Effector CD4-positive, alpha-beta T cell (primary cell): ENCODE measurements around the gene NENF.
A peak's percentile ranks its signal among the peaks of the same experiment; 100 is the strongest.
"Not testable (repeated sequence)": the region's sequence is repeated elsewhere in the genome, so short reads cannot be mapped to it uniquely, and the experiment has no call there.

Source experiments
- DNase-seq: peaks from one replicate; pipeline ENCODE4 v3.0.0-alpha.2; 2020

The NENF gene

GRCh38 chr1:212461916-212462660 lies 29.4 kb downstream of the NENF start:
- no peak for DNase-seq

- DNase-seq: no peak
These were observed 31.0 kb downstream of the NENF start for GRCh38 chr1:212463565-212464285.

GRCh38 chr1:212465311-212465710 lies 32.6 kb downstream of the NENF start:
- DNase-seq: no peak

GRCh38 chr1:212466437-212466836 lies 33.7 kb downstream of the NENF start:
- no peak for DNase-seq

GRCh38 chr1:212466898-212467650 lies 34.4 kb downstream of the NENF start:
- no peak for DNase-seq

- DNase-seq: no peak
These were observed 35.2 kb downstream of the NENF start for GRCh38 chr1:212467843-212468482.

- DNase-seq: no peak
These were observed 37.3 kb downstream of the NENF start for GRCh38 chr1:212470059-212470458.

- DNase-seq: no peak
These were observed 38.6 kb downstream of the NENF start for GRCh38 chr1:212471286-212471685.

- no peak for DNase-seq
These were observed 39.4 kb downstream of the NENF start for GRCh38 chr1:212471891-212472675.

GRCh38 chr1:212473729-212474128 lies 41.0 kb downstream of the NENF start:
- no peak for DNase-seq

- no peak for DNase-seq
These were observed 42.4 kb downstream of the NENF start for GRCh38 chr1:212475151-212475550.

- not testable (repeated sequence) for DNase-seq
These were observed 43.1 kb downstream of the NENF start for GRCh38 chr1:212475831-212476230.

GRCh38 chr1:212477014-212477679 lies 44.4 kb downstream of the NENF start:
- peak; percentile 64 for DNase-seq

- DNase-seq: no peak
These were observed 45.2 kb downstream of the NENF start for GRCh38 chr1:212477680-212478466.

GRCh38 chr1:212478467-212479025 lies 45.8 kb downstream of the NENF start:
- no peak for DNase-seq

- DNase-seq: no peak
These were observed 46.5 kb downstream of the NENF start for GRCh38 chr1:212479188-212479587.

- not testable (repeated sequence) for DNase-seq
These were observed 48.2 kb downstream of the NENF start for GRCh38 chr1:212480711-212481437.

- no peak for DNase-seq
These were observed 48.7 kb downstream of the NENF start for GRCh38 chr1:212481438-212481767.

- DNase-seq: no peak
These were observed 49.4 kb downstream of the NENF start for GRCh38 chr1:212482006-212482636.
